HL-60/S4 (cell line): ENCODE data around the gene RASSF5.

Source experiments
- in situ Hi-C: fragments of 300-500 bp; cut with MboI; formaldehyde crosslinking; loops from 2 replicates; pipeline ENCODE4 v1.14.3; 2022; ENCODE audit warnings: low sequenced_read_pairs

The RASSF5 gene

DNA sequence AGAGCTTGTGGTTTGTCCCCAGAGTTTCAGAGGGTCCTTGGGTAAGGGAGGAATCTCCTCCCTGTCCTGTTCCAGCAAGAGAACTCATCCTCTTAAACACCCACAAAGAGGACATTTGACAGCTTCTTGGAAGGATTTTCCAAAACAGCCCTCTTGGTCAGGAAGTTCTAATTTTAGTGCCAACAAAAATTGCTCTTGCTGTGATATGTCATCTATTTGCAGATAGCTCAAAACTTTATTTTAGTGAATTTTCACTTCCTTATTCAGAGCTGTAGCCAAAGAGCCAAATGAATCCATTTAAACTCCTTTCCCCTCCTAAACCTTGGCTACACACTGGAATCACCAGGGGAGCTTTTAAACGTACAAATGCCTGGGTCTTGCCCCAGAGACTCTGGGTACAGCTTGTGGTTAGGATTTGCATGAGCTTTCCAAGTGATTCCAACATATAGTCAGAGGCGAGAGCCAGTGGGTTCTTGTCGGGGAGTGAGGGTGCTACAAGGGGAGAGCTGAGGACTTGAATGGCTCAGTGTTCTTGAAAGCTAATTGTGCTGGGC lies 11.8 kb upstream of the RASSF5 start:
- in situ Hi-C loops = loop anchor here (25.0 kb wide), 1 partner anchor 417 kb away; the partner anchor contains the start of gene FCMR

DNA sequence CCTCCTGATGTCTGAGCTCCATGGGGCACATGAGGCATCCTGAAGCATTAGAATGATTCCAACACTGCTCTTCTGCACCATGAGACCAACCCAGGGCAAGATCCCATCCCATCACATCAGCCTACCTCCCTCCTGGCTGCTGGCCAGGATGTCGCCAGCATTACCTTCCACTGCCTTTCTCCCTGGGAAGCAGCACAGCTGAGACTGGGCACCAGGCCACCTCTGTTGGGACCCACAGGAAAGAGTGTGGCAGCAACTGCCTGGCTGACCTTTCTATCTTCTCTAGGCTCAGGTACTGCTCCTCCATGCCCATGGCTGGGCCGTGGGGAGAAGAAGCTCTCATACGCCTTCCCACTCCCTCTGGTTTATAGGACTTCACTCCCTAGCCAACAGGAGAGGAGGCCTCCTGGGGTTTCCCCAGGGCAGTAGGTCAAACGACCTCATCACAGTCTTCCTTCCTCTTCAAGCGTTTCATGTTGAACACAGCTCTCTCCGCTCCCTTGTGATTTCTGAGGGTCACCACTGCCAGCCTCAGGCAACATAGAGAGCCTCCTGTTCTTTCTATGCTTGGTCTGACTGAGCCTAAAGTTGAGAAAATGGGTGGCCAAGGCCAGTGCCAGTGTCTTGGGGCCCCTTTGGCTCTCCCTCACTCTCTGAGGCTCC lies 11.1 kb upstream of the RASSF5 start:
- in situ Hi-C loops = loop anchor here (25.0 kb wide), 1 partner anchor 416 kb away; the partner anchor contains the start of gene FCMR

DNA sequence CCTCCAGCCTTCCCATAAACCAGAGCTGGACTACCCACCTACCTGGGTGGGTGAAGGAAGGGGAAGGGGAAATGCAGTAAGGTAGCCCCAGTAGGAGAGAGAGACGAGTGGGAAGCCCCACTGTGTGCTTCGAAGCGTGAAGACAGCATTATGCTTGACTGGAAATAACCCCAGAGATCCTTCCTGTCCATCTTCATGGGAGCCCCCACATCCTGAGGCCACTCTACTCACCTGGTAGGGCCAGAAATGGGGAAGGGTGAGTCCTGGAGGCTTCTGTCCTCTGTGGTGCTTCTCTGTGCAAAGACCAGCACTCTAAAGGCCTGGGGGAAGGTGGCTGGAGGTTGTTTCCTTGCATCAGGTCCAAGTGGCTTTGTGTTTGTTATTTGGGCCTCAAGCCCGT lies 10.0 kb upstream of the RASSF5 start:
- in situ Hi-C loops = loop anchor here (25.0 kb wide), 1 partner anchor 415 kb away; the partner anchor contains the start of gene FCMR

DNA sequence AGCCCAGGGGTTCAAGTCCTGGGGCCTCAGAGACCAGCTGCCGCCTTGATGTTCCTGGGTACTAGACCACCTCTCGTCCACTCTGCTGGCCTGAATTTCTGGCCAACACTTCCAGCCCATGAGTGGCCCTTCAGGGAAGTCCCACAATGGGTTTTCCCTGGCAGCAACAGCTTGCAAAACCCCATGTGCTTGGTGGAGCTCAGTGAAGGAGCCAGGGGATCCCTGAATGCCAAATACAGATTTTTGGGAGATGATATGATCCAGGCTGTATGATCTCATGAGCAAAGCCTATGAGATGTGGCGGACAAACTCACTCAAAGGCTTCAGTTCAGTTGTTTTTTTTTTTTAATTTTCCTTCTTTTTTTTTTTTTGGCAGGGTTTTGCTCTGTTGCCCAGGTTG lies 9.6 kb upstream of the RASSF5 start:
- in situ Hi-C loops = loop anchor here (25.0 kb wide), 1 partner anchor 415 kb away; the partner anchor contains the start of gene FCMR

DNA sequence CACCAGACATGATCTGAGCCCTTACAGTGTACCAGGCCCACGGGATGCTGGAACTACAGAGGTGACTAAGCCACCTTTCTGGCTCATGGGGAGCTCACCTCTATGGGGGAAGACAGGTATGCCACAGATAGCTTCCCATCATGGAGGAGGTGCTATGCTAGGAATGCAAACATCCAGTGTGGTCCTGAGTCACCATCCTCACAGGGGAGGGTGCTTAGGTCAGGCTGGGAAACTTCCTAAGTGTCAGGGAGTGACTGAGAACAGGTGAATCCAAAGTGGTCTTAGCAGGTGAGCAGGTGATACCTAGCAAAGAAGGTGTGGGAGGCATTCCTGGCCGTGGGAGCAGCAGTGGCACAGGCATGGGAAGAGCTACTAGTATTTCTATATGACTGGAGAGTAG lies 8.6 kb upstream of the RASSF5 start:
- in situ Hi-C loops = loop anchor here (25.0 kb wide), 1 partner anchor 414 kb away; the partner anchor contains the start of gene FCMR

DNA sequence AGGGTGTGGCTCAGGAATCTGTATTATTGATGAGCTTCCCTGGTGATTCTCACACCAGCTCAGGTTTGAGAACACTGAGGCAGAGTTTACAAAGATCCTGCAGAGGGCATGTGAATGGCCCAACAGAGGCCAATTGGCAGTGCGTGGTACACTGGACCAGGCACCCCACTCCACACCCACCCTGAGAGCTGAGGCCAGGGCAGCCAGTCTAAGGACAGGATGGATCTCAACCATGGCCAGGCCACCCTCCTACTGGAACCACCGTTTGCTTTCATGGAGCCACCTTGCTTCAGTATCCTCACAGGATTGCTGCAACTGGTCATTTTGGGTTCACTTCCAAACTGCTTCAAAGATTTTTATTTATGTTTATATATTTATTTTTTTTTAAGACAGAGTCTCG lies 7.3 kb upstream of the RASSF5 start:
- in situ Hi-C loops = no loop called here

DNA sequence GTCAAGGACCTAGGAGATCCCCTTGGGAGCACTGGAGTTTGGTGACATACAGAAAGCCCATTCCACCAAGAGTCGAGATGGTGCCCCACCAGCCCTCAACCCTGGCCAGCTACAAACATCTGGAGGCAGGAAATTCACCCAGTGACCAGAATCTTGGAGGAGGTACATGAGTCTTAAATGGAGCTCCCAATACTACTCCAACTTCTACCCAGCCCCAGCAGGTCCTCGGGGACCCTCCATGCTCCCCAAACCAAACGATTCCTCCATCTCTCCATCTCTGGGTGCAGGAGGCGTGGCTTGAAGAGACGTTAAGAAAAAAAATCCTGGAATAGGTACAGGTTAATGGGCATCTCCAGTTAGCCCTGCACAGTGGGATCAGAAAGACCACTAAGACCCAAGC lies 5.5 kb upstream of the RASSF5 start:
- in situ Hi-C loops = no loop called here

DNA sequence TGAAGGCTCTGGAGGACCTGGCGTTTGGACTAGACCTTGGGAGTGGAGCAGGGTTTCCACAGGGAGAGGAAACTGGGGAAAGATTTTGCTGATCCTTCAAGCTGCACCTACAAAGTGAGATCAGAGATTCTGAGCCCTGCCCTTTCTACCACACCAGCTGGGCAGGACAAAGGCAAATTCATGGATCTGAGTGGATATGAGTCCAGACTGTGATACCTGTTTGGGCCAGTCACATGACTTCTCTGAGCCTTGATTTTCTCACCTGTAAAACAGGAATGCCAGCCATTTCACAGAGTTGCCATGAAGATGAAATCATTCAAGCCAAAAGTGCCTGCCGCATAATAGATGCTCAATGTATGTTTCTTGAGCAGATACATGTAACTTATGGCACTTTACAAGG lies 4.9 kb upstream of the RASSF5 start:
- in situ Hi-C loops = no loop called here

DNA sequence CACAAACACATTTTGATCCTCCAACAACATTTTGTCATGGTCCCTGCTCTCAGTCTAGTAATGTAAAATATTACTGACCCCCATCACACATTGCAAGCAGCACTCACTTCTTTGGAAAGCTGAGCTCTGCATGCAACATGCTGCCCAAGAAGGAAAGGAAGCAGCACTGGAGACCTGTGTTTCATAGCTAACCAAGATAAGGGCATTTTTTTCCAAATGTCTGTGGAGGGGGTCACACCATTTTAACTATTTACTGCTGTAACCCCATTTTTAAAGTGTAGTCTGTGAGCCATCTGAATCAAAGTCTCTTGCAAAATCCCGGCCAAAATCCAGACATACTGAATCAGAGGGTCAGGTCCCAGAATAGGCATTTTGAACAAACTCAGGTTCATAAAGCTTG lies 4.5 kb upstream of the RASSF5 start:
- in situ Hi-C loops = no loop called here

DNA sequence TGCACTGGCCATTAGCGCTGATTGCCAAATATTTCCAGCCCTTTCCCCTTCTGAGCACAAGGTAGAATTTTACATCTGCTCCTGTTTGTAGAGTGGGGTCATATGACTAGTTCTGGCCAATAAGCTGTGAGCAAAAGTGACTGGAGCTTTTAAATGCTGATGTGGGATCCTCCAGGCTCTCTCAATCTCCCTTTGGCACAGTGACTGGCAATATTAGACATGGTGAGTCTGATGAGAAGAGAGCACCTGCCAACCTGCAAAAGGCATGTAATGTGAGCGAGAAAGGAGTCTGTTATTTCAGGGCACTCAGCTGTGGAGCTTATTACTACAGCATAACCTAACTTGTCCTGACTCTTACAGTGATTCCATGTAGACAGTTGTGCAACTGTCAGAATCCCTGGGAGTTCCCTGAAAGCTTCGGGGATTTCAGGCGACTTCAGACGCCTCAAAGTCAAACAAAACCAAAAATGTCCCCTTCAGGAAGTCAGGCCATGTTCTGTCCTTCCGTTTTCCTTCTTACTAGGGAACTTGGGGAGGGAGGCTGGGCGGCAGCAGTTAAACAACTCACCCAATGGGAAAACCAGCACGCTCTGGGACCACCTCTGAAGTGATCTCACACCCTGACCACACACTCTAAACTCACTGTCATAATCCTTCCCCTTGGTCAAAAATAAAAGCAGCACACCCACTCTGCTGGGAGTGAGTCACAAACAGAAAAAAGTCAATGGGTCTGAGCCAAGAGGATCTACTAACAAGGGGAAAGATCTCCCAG lies 3.6 kb upstream of the RASSF5 start:
- in situ Hi-C loops = no loop called here

DNA sequence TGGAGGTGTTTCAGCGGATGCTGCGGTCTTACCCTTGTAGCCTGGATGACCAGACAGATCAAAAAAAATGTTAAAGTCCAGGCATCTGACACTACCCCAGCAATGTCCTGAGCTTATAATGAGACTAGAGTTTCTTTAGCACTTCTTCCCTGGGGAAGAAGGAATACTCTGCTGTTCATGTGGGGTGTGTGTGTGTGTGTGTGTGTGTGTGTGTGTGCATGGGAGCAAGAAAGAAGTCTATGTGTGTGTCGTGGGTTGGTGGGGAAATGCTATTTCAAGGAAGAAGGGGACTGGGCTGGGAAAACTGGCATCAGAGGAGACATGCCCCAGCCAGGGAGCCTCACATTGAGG lies 3.0 kb upstream of the RASSF5 start:
- in situ Hi-C loops = no loop called here

DNA sequence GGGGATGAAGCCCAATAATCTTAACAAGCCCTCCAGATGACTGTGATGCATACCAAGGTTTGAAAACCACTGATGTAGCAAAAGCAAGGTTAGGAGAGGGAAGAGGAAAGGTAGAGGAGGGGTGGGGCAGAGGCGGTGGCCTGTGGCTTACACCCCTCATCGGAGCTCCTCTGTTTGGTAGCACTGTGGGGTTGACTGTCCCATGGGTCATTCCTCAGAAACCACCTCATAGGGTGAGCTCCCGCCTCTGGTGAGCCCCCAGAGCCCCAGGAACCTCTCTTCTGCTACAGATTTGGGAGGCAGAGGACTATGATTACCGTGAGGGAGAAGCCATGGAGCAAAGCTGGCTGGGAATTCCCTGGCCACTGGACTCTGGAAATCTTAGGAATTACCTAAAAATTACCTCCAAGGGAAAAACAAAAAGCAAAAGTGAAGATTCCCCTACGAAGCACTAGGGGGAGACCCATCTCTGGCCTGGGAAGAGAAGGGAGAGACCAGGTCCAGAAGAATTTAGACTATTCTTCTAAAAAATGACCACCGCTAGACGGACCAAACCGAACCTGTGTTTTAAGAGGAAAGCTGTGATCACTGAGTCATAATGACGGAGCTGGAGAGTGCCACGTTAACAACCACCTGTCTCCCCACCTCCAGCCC lies 1.5 kb upstream of the RASSF5 start:
- in situ Hi-C loops = no loop called here

DNA sequence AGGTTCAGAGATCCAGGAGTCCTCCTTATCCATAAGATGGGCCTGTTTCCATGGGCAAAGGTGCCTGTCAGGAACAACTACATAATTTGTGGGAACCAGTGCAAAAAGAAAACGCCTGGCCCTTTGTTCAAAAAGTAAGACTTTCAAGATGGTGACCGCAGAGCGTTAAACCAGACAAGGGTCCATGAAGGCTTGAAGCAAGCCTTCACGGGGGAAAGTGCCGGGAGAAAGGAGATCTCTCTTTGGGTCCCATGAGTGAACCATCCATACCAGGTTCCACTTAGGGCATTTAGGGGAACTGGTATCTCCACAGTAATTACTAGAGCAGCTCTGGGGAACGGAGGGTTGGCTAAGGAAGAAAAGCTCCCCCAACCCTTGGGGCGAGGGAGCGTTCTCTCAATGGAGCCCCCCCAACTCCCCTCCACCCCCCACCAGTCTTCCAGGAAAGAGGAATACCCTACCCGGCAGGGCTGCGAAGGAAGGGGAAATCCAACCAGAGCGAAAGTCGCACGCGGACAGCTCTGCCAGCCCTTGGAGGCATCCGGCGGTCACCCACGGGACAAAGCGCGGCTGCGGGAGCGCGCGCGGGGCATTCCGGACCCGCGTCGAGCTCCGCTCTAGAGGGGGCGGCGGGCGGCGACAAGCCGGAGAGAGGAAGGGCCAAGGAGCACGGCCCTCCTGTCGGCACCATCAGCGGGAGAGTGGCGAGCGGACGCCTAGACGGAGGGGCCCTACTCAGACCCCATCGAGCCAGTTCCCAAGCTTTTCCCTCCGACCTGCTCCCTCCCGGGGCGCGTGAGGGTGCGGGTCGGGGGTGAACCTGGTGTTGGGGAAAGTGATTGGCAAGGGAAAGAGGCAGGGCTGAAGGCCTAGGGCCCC lies 687 bp upstream of the RASSF5 start:
- in situ Hi-C loops = no loop called here

DNA sequence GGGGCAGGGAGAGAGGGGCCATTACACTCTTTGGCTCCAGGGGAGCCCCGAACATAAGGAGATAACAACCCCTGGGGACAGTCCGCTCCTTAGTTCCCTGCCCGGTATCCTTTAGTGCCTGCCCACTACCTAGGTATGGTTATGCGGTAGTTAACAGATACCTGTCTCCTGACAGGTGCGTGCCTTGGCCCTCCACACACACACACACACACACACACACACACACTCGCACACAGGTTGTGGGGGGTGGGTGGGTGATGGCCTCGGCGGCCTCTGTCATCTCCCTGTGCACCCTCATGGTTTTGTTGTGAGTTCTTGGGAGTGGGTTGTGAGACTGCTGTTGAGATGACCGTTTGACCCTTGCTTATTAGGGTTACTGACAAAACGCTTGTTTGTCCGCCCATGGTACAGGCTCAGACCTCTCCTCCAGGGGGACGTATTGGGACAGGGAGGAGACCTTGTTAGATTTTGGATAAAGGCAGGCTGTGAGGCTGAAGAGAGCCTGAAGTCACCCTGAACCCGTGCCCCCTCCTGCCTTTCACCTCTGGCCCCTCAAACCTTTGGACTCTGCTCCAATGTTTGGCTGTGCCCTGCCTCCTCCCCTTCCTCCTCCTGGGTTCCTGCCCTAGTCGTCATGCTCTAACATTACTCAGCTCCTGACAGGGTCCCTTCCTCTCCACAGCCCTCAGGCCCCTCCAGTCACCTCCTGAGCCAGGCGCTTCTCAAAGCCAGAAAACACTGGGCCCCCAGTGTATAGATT lies 979 bp downstream of the RASSF5 start:
- in situ Hi-C loops = no loop called here

DNA sequence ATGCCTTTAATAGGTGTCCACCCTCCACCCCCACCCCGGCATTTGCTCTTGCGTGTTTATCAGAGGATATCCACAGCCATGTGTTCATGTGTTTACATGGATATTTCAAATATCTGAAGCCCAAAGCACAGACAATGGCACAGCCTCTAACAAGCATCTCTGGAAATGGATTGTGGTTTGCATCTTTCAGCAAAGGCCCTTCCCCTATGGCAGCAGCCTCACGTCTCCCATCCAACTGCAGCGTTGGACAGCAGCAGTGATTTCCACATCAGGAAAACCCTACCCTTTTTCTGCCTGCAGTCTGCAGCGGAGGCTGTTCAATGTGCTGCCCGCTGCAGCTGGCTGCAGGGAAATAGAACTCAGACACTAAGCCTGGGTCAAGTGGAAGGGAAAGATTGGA lies 1.6 kb downstream of the RASSF5 start:
- in situ Hi-C loops = no loop called here

DNA sequence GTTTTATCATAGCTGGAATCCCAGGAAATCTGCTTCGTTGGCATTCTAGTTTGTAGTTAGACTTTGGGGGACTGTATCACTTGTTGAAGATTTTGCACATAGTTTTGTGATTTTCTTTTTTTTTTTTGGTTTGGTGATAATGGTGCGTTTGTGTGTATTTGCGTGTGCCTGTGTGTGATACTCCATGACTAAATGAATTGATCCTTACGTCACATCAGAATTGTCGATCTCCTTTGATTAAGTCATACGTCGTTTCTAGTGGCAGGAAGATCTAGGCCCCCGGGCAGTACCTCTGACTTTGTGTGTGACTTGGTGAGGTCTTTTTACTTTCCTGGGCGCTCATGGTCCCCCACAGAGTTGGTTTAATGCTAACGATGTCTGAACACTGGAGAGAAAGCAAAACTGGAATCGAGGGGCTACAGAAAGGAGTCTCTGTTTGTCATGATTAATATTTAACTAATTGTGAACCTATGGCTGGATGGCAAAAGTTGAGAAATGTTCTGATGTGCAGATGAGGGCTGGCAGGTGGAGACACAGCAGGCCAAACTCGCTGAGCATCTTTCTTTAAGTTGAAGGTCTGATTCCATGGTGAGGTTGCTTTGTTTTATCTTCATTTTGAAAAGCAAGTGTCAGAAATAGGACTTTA lies 2.4 kb downstream of the RASSF5 start:
- in situ Hi-C loops = no loop called here

DNA sequence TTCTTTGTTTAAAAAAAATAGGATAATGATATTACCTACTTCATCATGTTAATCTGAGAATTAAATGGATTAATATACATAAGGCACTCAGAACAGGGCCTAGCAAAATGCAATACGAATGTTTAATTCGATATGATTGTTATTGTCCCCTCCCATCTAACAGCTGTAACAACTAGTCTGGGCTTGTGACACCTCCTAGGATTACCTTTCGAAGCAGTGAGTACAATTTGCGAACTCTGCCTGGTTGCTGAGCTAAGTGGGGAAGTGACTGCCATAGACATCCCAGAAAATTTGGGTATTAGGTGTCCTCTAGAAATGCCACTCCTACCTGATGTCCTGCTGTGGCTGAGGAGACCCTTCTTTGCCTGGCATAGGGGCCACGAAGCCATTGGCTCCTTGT lies 3.0 kb downstream of the RASSF5 start:
- in situ Hi-C loops = no loop called here

DNA sequence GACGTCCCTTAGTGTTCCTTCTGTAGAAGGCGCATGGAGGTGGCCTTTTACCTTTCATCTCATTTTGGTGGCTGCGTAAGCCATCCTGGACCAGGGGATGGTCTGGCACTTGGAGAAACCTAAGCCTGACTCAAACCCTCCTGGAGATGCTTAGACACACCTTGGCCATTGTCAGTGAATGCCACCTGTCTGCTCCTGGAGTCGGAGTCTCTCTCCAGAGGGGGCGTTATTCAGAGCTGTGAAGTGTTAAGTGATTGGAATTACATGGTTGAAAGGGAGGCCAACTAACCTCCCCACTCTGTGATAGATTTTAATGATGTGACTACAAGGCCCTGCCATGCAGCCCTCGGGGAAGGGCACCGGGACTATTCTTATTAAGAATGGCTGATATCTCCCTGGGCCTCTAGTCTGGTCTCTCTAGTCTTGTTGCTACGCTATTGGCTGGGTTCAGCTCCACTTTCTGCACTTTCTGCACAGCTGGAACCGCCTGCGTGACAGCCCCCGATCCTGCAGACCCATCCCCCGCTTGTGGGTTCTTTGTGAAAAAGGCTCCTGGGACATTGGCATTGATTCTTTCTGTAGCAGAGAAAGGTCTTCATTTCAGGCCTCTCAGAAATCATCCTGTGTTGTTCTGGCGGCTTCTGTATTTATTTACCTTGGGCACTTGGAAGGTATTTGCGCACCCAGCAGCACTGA lies 4.2 kb downstream of the RASSF5 start:
- in situ Hi-C loops = no loop called here
